Prostate gland (tissue), 2 donors: ENCODE data around the gene AJAP1. TPM values are rescaled to one million over a fixed set of nuclear protein-coding genes. Genes with fewer than 3 reads are reported as not detected.
A peak's percentile ranks its signal among the peaks of the same experiment; 100 is the strongest.

ENCODE experiments used
- DNase-seq: peaks from one replicate; pipeline ENCODE4 v3.0.0-alpha.2; 2019; ENCODE audit warnings: low spot score
- H3K27ac ChIP-seq, 2 donors: fragments of 200-600 bp; sonication (generic); 2 replicates each; pipeline ENCODE4 v1.5.1; 2017 to 2019
- H3K27me3 ChIP-seq: fragments of 200-600 bp; sonication (generic); replicated peaks from 2 replicates; pipeline ENCODE4 v1.5.1; 2019; ENCODE audit not compliant: insufficient read depth
- H3K36me3 ChIP-seq, 2 donors: fragments of 200-600 bp; sonication (generic); 1 replicate in 1 of 2; 2 replicates in 1 of 2; pipeline versions ENCODE4 v1.5.1 to v1.8.1; 2017 to 2019
- H3K4me1 ChIP-seq: fragments of 200-600 bp; sonication (generic); replicated peaks from 2 replicates; pipeline ENCODE4 v1.5.1; 2019
- H3K4me3 ChIP-seq, 2 donors: fragments of 200-600 bp; sonication (generic); 2 replicates each; pipeline ENCODE4 v1.5.1; 2017 to 2019
- H3K9me3 ChIP-seq: fragments of 200-600 bp; sonication (generic); 2 replicates; pipeline ENCODE4 v1.5.1; 2017
- CTCF ChIP-seq, 4 experiments: fragments of 200-600 bp in 2 of 4; fragments of 450-650 bp in 2 of 4; sonication (generic) in 2 of 4; IDR thresholded peaks; 1 replicate in 3 of 4; 2 replicates in 1 of 4; pipeline ENCODE4 v1.5.1; 2016 to 2019; ENCODE audit warnings: antibody characterized with exemption in 4 of 4, mild to moderate bottlenecking in 2 of 4, moderate library complexity in 2 of 4
- POLR2A ChIP-seq: fragments of 450-650 bp; IDR thresholded peaks from one replicate; pipeline ENCODE4 v1.6.1; 2016; ENCODE audit warnings: antibody characterized with exemption, mild to moderate bottlenecking
- POLR2AphosphoS5 ChIP-seq: sonication (generic); formaldehyde crosslinking; IDR thresholded peaks from one replicate; pipeline ENCODE4 v1.6.1; 2017; ENCODE audit warnings: antibody characterized with exemption
- WGBS: methylation state at CpG from one replicate; pipeline ENCODE4 v1.1.5; 2018; 5-methylcytosine and 5-hydroxymethylcytosine counted together
- intact Hi-C: fragments of 100-400 bp; cut with DNase I; formaldehyde crosslinking; loops from one replicate; pipeline ENCODE4 v1.14.2; 2022
- total RNA-seq, 2 donors: library from RNA; depleted of rRNA; stranded (reverse); fragments of >200 nt; gene quantifications; one replicate each; pipeline ENCODE4 v1.1.0, GENCODE V29; 2016

AJAP1 gene, protein sequence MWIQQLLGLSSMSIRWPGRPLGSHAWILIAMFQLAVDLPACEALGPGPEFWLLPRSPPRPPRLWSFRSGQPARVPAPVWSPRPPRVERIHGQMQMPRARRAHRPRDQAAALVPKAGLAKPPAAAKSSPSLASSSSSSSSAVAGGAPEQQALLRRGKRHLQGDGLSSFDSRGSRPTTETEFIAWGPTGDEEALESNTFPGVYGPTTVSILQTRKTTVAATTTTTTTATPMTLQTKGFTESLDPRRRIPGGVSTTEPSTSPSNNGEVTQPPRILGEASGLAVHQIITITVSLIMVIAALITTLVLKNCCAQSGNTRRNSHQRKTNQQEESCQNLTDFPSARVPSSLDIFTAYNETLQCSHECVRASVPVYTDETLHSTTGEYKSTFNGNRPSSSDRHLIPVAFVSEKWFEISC
- total RNA-seq = 1 to 10 TPM in 1 of 2 donors, under 1 TPM in 1; 0.73 to 6.7 TPM

GRCh38 chr1:4653796-4654725 lies at the start of gene AJAP1:
TSS of gene AJAP1 (plus strand) at chr1:4654609. CDS start at chr1:4655426, 817 bp downstream.
- intact Hi-C loops = no loop called here
- peak within 1 kb of the TSS; percentile 23 to 24 for H3K4me3 ChIP-seq
- WGBS = 4% methylated on average over 45 of the region's 112 CpGs
- no peak within 1 kb of the TSS for H3K27ac ChIP-seq
- H3K9me3 ChIP-seq = no peaks in the 10 kb centered on the region
- no peaks in the 10 kb centered on the region for H3K36me3 ChIP-seq
- no peak for TF ChIP-seq POLR2A
- no peak for TF ChIP-seq POLR2AphosphoS5
- TF ChIP-seq CTCF (IDR thresholded peaks at IDR 0.05) = no peak
- no peaks in the 10 kb centered on the region for H3K4me1 ChIP-seq
- H3K27me3 ChIP-seq = peaks cover 28% of the 10 kb centered on the region
- no peak for DNase-seq

GRCh38 chr1:4605158-4605557 lies 49.3 kb upstream of the AJAP1 start:
- intact Hi-C loops = no loop called here
- TF ChIP-seq POLR2AphosphoS5 (no peak), CTCF (IDR thresholded peaks at IDR 0.05) (no peak), POLR2A (no peak)
- Histone ChIP-seq H3K4me3 (no peak overlapping the region), H3K27ac (no peak overlapping the region), H3K9me3 (no peaks in the 10 kb centered on the region), H3K27me3 (peaks cover 7% of the 10 kb centered on the region), H3K36me3 (no peaks in the 10 kb centered on the region), H3K4me1 (peaks cover 4% of the 10 kb centered on the region)
- no peak for DNase-seq
- WGBS = 30% methylated on average over 6 of the region's 6 CpGs

GRCh38 chr1:4611563-4612341 lies 42.7 kb upstream of the AJAP1 start:
- H3K4me1 ChIP-seq = no peaks in the 10 kb centered on the region
- H3K27ac ChIP-seq = no peak overlapping the region
- no peak overlapping the region for H3K4me3 ChIP-seq
- H3K36me3 ChIP-seq = no peaks in the 10 kb centered on the region
- WGBS = 53% methylated on average over 24 of the region's 24 CpGs
- peaks cover 4% of the 10 kb centered on the region for H3K27me3 ChIP-seq
- intact Hi-C loops = no loop called here
- no peaks in the 10 kb centered on the region for H3K9me3 ChIP-seq
- DNase-seq = no peak
- TF ChIP-seq CTCF (IDR thresholded peaks at IDR 0.05) (no peak), POLR2AphosphoS5 (no peak), POLR2A (no peak)

- 29% methylated on average over 7 of the region's 7 CpGs for WGBS
- DNase-seq = no peak
- Histone ChIP-seq H3K4me1 (no peaks in the 10 kb centered on the region), H3K27me3 (no peaks in the 10 kb centered on the region), H3K36me3 (no peaks in the 10 kb centered on the region), H3K9me3 (no peaks in the 10 kb centered on the region), H3K27ac (no peak overlapping the region), H3K4me3 (no peak overlapping the region)
- TF ChIP-seq POLR2AphosphoS5 = no peak
- no peak for TF ChIP-seq CTCF (IDR thresholded peaks at IDR 0.05)
- no peak for TF ChIP-seq POLR2A
- intact Hi-C loops = no loop called here
Measured at GRCh38 chr1:4612991-4613390, 41.4 kb upstream of the AJAP1 start.
